HCT116 (cell line): Measurements from ENCODE around the gene NIN. TPM values are rescaled to one million over a fixed set of nuclear protein-coding genes. Genes with fewer than 3 reads are reported as not detected.

Experiments
- ATAC-seq: fragments of 200-7000 bp; cut with Tn5 transposase; 2 replicates; pipeline ENCODE4 v1.9.1; 2020; ENCODE audit warnings: mild to moderate bottlenecking, moderate library complexity
- BruUV-seq: library from RNA; stranded (reverse); fragments of 400-500 nt; replicated peaks from 2 replicates; lab custom pipeline; 2021; lab: Mats Ljungman, UMichigan
- CTCF ChIA-PET: fragments of 300-600 bp; sonication (Branson Sonifier 250); formaldehyde crosslinking; loops from one replicate; lab custom pipeline; 2021; ENCODE audit warnings: antibody characterized with exemption; lab: Charles Lee
- POLR2A ChIA-PET: fragments of 300-600, 350-600 bp; sonication (Branson Sonifier 250); formaldehyde crosslinking; loops from one replicate; lab custom pipeline; 2021; ENCODE audit warnings: antibody characterized with exemption; lab: Charles Lee
- RAD21 ChIA-PET, 2 experiments: fragments of 300-600 bp; sonication (Branson Sonifier 250); formaldehyde crosslinking; loops; one replicate each; lab custom pipeline; 2023; ENCODE audit warnings: low total read pairs in 2 of 2; ENCODE audit not compliant: uncharacterized antibody in 2 of 2, unreplicated experiment in 2 of 2, low non-redundant PET in 1 of 2; lab: Charles Lee
- DNase-seq: peaks from one replicate; pipeline ENCODE4 v3.0.0-alpha.2; 2010; ENCODE audit warnings: low read depth, low spot score
- H2AFZ ChIP-seq: fragments of 200-600 bp; shearing (Covaris generic), sonication (generic); 2 replicates; pipeline ENCODE4 v1.6.1; 2017; ENCODE audit warnings: low read depth, mixed run types, mixed read lengths, antibody characterized with exemption, low read length; ENCODE audit not compliant: poor library complexity, severe bottlenecking
- H3K27ac ChIP-seq: 2 replicates; pipeline ENCODE4 v1.5.1; 2012; ENCODE audit warnings: low read depth, low read length
- H3K27me3 ChIP-seq: fragments of 200-600 bp; sonication (generic); 2 replicates; pipeline ENCODE4 v1.6.1; 2016; ENCODE audit warnings: mixed run types, low read length, mixed read lengths; ENCODE audit not compliant: insufficient read depth
- H3K36me3 ChIP-seq, 2 experiments: fragments of 200-500 bp in 1 of 2; fragments of 200-600 bp in 1 of 2; sonication (Bioruptor generic) in 1 of 2; sonication (generic) in 1 of 2; 2 replicates each; pipeline versions ENCODE4 v1.5.1 to v1.6.1; 2014 to 2016; ENCODE audit warnings: low read length in 2 of 2, inconsistent platforms in 1 of 2, mixed read lengths in 1 of 2, mixed run types in 1 of 2; ENCODE audit not compliant: insufficient read depth in 2 of 2, control insufficient read depth in 1 of 2
- H3K4me1 ChIP-seq, 2 experiments: fragments of 200-600 bp in 1 of 2; sonication (generic) in 1 of 2; 2 replicates each; pipeline versions ENCODE4 v1.5.1 to v1.6.1; 2012 to 2017; ENCODE audit warnings: low read length in 2 of 2, inconsistent platforms in 1 of 2, mild to moderate bottlenecking in 1 of 2, mixed read lengths in 1 of 2, mixed run types in 1 of 2, moderate library complexity in 1 of 2; ENCODE audit not compliant: insufficient read depth in 2 of 2, control insufficient read depth in 1 of 2
- H3K4me2 ChIP-seq: fragments of 200-600 bp; sonication (generic); 2 replicates; pipeline ENCODE4 v1.6.1; 2017; ENCODE audit warnings: mixed run types, low read length, mixed read lengths
- H3K4me3 ChIP-seq, 2 experiments: fragments of 200-600 bp in 1 of 2; sonication (generic) in 1 of 2; replicated peaks in 1 of 2; 2 replicates each; pipeline ENCODE4 v1.5.1; 2011 to 2016; ENCODE audit warnings: low read length in 2 of 2, control low read depth in 1 of 2, low read depth in 1 of 2, mild to moderate bottlenecking in 1 of 2, mixed read lengths in 1 of 2, mixed run types in 1 of 2
- H3K79me2 ChIP-seq: fragments of 200-600 bp; sonication (generic); 2 replicates; pipeline ENCODE4 v1.6.1; 2017; ENCODE audit warnings: mild to moderate bottlenecking, mixed run types, low read length, moderate library complexity, mixed read lengths; ENCODE audit not compliant: insufficient read depth
- H3K9ac ChIP-seq: fragments of 200-600 bp; sonication (generic); 2 replicates; pipeline ENCODE4 v1.6.1; 2016; ENCODE audit warnings: low read length, mixed read lengths
- H3K9me2 ChIP-seq: fragments of 200-600 bp; sonication (generic), shearing (Covaris generic); 2 replicates; pipeline ENCODE4 v1.6.1; 2017; ENCODE audit warnings: mixed run types, mild to moderate bottlenecking, moderate library complexity; ENCODE audit not compliant: insufficient read depth
- H3K9me3 ChIP-seq, 2 experiments: fragments of 200-500 bp in 1 of 2; fragments of 200-600 bp in 1 of 2; sonication (Bioruptor generic) in 1 of 2; sonication (generic) in 1 of 2; 2 replicates each; pipeline ENCODE4 v1.6.1; 2014 to 2017; ENCODE audit warnings: low read length in 2 of 2, mixed read lengths in 2 of 2, inconsistent platforms in 1 of 2, low read depth in 1 of 2, mild to moderate bottlenecking in 1 of 2, mixed run types in 1 of 2, moderate library complexity in 1 of 2; ENCODE audit not compliant: control insufficient read depth in 1 of 2, insufficient read depth in 1 of 2
- H4K20me1 ChIP-seq: fragments of 200-600 bp; sonication (generic), shearing (Covaris generic); 2 replicates; pipeline ENCODE4 v1.6.1; 2017; ENCODE audit warnings: mixed run types, mild to moderate bottlenecking, moderate library complexity; ENCODE audit not compliant: insufficient read depth
- ATF3 ChIP-seq: IDR thresholded peaks from 2 replicates; pipeline ENCODE4 v1.6.1; 2012
- CBX3 ChIP-seq: IDR thresholded peaks from 2 replicates; pipeline ENCODE4 v1.6.1; 2012; ENCODE audit warnings: low read depth
- CEBPB ChIP-seq: IDR thresholded peaks from 2 replicates; pipeline ENCODE4 v1.6.1; 2012; ENCODE audit warnings: low read depth
- CTCF ChIP-seq, 3 experiments: fragments of 200-600 bp in 1 of 3; sonication (generic) in 1 of 3; IDR thresholded peaks in 2 of 3; conservative IDR thresholded peaks in 1 of 3; 2 replicates each; pipeline ENCODE4 v1.5.1; 2012 to 2017; ENCODE audit warnings: low read depth in 2 of 3, low read length in 2 of 3, antibody characterized with exemption in 1 of 3, borderline replicate concordance in 1 of 3, control low read depth in 1 of 3, mild to moderate bottlenecking in 1 of 3, mixed read lengths in 1 of 3, mixed run types in 1 of 3, moderate library complexity in 1 of 3; ENCODE audit not compliant: insufficient read depth in 1 of 3
- EZH2 ChIP-seq: fragments of 200-600 bp; sonication (generic); IDR thresholded peaks from 2 replicates; pipeline ENCODE4 v1.6.1; 2017; ENCODE audit warnings: antibody characterized with exemption, mixed run types
- EZH2phosphoT487 ChIP-seq: fragments of 200-600 bp; IDR thresholded peaks from 2 replicates; pipeline ENCODE4 v1.6.1; 2018; ENCODE audit warnings: antibody characterized with exemption, borderline replicate concordance
- FOSL1 ChIP-seq: IDR thresholded peaks from 2 replicates; pipeline ENCODE4 v1.6.1; 2012; ENCODE audit warnings: low read depth
- JUND ChIP-seq: IDR thresholded peaks from 2 replicates; pipeline ENCODE4 v1.6.1; 2012
- MAX ChIP-seq: IDR thresholded peaks from 2 replicates; pipeline ENCODE4 v1.6.1; 2012
- POLR2A ChIP-seq: IDR thresholded peaks from 2 replicates; pipeline ENCODE4 v1.7.0; 2011; ENCODE audit warnings: borderline replicate concordance; ENCODE audit not compliant: insufficient read depth, insufficient read length; ENCODE audit errors: extremely low read depth
- POLR2AphosphoS5 ChIP-seq: IDR thresholded peaks from 2 replicates; pipeline ENCODE4 v1.6.1; 2011; ENCODE audit warnings: mild to moderate bottlenecking, low read depth, low read length, moderate library complexity
- RAD21 ChIP-seq: IDR thresholded peaks from 2 replicates; pipeline ENCODE4 v1.6.1; 2012; ENCODE audit warnings: low read depth, mild to moderate bottlenecking
- SRF ChIP-seq: IDR thresholded peaks from 2 replicates; pipeline ENCODE4 v1.6.1; 2012; ENCODE audit warnings: low read depth
- TCF7L2 ChIP-seq: IDR thresholded peaks from 2 replicates; pipeline ENCODE4 v1.7.0; 2011; ENCODE audit warnings: borderline replicate concordance, inconsistent platforms; ENCODE audit not compliant: insufficient read depth, insufficient read length; ENCODE audit errors: extremely low read depth
- YY1 ChIP-seq: IDR thresholded peaks from 2 replicates; pipeline ENCODE4 v1.6.1; 2011; ENCODE audit warnings: low read length, low read depth, moderate library complexity, mild to moderate bottlenecking; ENCODE audit not compliant: insufficient replicate concordance; ENCODE audit errors: extremely low read depth
- ZFX ChIP-seq: fragments of 450-650 bp; IDR thresholded peaks from 2 replicates; pipeline ENCODE4 v1.6.1; 2017
- ZNF274 ChIP-seq: fragments of 200-500 bp; sonication (Bioruptor generic); IDR thresholded peaks from 2 replicates; pipeline ENCODE4 v1.6.1; 2014; ENCODE audit warnings: mild to moderate bottlenecking, low read depth, low read length, inconsistent platforms
- intact Hi-C: fragments of 100-400 bp; cut with micrococcal nuclease; formaldehyde crosslinking; loops from 2 replicates; pipeline ENCODE4 v1.10.0; 2022
- total RNA-seq: library from RNA; stranded (reverse); gene quantifications from one replicate; pipeline ENCODE4 v1.2.1, GENCODE V29; 2021; ENCODE audit not compliant: unreplicated experiment

The NIN gene
- total RNA-seq, 1 experiment from 2014 or later = 39.6 TPM

GRCh38 chr14:50874757-50875156, 43.8 kb upstream of the NIN start:
- Histone ChIP-seq H3K79me2 (no peaks in the 10 kb centered on the region), H2AFZ (no peak overlapping the region), H3K36me3 (no peaks in the 10 kb centered on the region), H3K9me3 (no peaks in the 10 kb centered on the region), H3K4me1 (no peaks in the 10 kb centered on the region), H4K20me1 (no peaks in the 10 kb centered on the region), H3K9me2 (no peaks in the 10 kb centered on the region), H3K27ac (no peak overlapping the region), H3K9ac (no peak overlapping the region), H3K27me3 (peaks cover 3% of the 10 kb centered on the region; the same call in 1 of the 2 replicates), H3K4me3 (no peak overlapping the region), H3K4me2 (no peak overlapping the region)
- intact Hi-C loops = no loop called here
- BruUV-seq = no TSS peak
- ATAC-seq = no peak
- POLR2A ChIA-PET = no interaction called here
- RAD21 ChIA-PET = no interaction called here
- TF ChIP-seq TCF7L2 (no peak), POLR2AphosphoS5 (no peak), ATF3 (no peak), CBX3 (no peak), CEBPB (no peak), POLR2A (no peak), ZNF274 (no peak), RAD21 (no peak), ZFX (no peak), MAX (no peak), CTCF (IDR thresholded peaks at IDR 0.05 in 2 of 3, conservative IDR thresholded peaks at IDR 0.05 in 1 of 3; ENCODE audit: borderline replicate concordance in 1 of 3, insufficient read depth in 1 of 3, low read depth in 2 of 3, low read length in 2 of 3) (no peak), EZH2 (no peak), SRF (no peak), FOSL1 (no peak), JUND (no peak), YY1 (no peak), EZH2phosphoT487 (no peak)
- CTCF ChIA-PET = interaction anchor here (2.9 kb wide), 1 partner anchor 14 kb away, joined by 12 read pairs; no protein-coding TSS in a partner anchor
- no peak for DNase-seq
